IMR-90 (cell line): ENCODE measurements around the gene THOC6. TPM values are rescaled to one million over a fixed set of nuclear protein-coding genes. Genes with fewer than 3 reads are reported as not detected.
A peak's percentile ranks its signal among the peaks of the same experiment; 100 is the strongest.

ENCODE experiments used
- ATAC-seq: fragments of 200-7000 bp; cut with Tn5 transposase; 2 replicates; pipeline ENCODE4 v1.9.1; 2020; ENCODE audit warnings: low read depth, mild to moderate bottlenecking, moderate library complexity
- BruUV-seq: library from RNA; stranded (reverse); fragments of 400-500 nt; replicated peaks from 2 replicates; lab custom pipeline; 2021; lab: Mats Ljungman, UMichigan
- CTCF ChIA-PET: fragments of 300-600 bp; formaldehyde crosslinking; extraction: SDS; loops from one replicate; lab custom pipeline; 2021; ENCODE audit warnings: antibody characterized with exemption; lab: Yijun Ruan, JAX
- POLR2A ChIA-PET: fragments of 300-600 bp; sonication (Branson Sonifier 250); formaldehyde crosslinking; loops from one replicate; lab custom pipeline; 2022; ENCODE audit warnings: antibody characterized with exemption; ENCODE audit not compliant: unreplicated experiment; lab: Charles Lee
- DNase-seq: peaks from one replicate; pipeline ENCODE4 v3.0.0; 2013
- H2AFZ ChIP-seq: replicated peaks from 2 replicates; pipeline ENCODE3; 2013; ENCODE audit warnings: low read length, mild to moderate bottlenecking; ENCODE audit not compliant: poor library complexity
- H2AK5ac ChIP-seq: 2 replicates; pipeline ENCODE4 v1.6.1; 2013; ENCODE audit warnings: low read depth, low read length, inconsistent platforms
- H2AK9ac ChIP-seq: replicated peaks from 2 replicates; pipeline ENCODE3; 2013; ENCODE audit warnings: mild to moderate bottlenecking, low read depth, low read length, moderate library complexity; ENCODE audit not compliant: poor library complexity
- H2BK120ac ChIP-seq: 2 replicates; pipeline ENCODE4 v1.6.1; 2013; ENCODE audit warnings: low read depth, low read length, inconsistent platforms
- H2BK15ac ChIP-seq: 3 replicates; pipeline ENCODE4 v1.6.1; 2013; ENCODE audit warnings: low read depth, low read length, inconsistent platforms
- H2BK20ac ChIP-seq: 2 replicates; pipeline ENCODE4 v1.6.1; 2013; ENCODE audit warnings: low read depth, mild to moderate bottlenecking, inconsistent platforms, low read length, moderate library complexity
- H2BK5ac ChIP-seq: 2 replicates; pipeline ENCODE4 v1.6.1; 2013; ENCODE audit warnings: mild to moderate bottlenecking, low read depth, low read length, inconsistent platforms; ENCODE audit not compliant: poor library complexity, severe bottlenecking
- H3K14ac ChIP-seq: replicated peaks from 2 replicates; pipeline ENCODE4 v1.6.1; 2013; ENCODE audit warnings: low read depth, low read length, inconsistent platforms
- H3K18ac ChIP-seq: 2 replicates; pipeline ENCODE4 v1.6.1; 2013; ENCODE audit warnings: low read depth, low read length, control low read depth
- H3K23ac ChIP-seq: 2 replicates; pipeline ENCODE4 v1.6.1; 2013; ENCODE audit warnings: low read depth, low read length, inconsistent platforms
- H3K27ac ChIP-seq: 2 replicates; pipeline ENCODE4 v1.5.1; 2013; ENCODE audit warnings: mild to moderate bottlenecking, control low read depth, low read length; ENCODE audit not compliant: insufficient read depth
- H3K27me3 ChIP-seq: 2 replicates; pipeline ENCODE4 v1.6.1; 2013; ENCODE audit warnings: low read length; ENCODE audit not compliant: control insufficient read depth, insufficient read depth
- H3K36me3 ChIP-seq: 2 replicates; pipeline ENCODE4 v1.6.1; 2013; ENCODE audit warnings: low read length, mixed read lengths; ENCODE audit not compliant: control insufficient read depth, insufficient read depth
- H3K4ac ChIP-seq: 2 replicates; pipeline ENCODE4 v1.6.1; 2013; ENCODE audit warnings: low read depth, low read length, inconsistent platforms
- H3K4me1 ChIP-seq: 2 replicates; pipeline ENCODE4 v1.6.1; 2013; ENCODE audit warnings: low read length, mixed read lengths; ENCODE audit not compliant: control insufficient read depth, insufficient read depth
- H3K4me2 ChIP-seq: 2 replicates; pipeline ENCODE4 v1.6.1; 2013; ENCODE audit warnings: low read depth, mild to moderate bottlenecking, control low read depth, low read length, moderate library complexity
- H3K4me3 ChIP-seq: 2 replicates; pipeline ENCODE4 v1.5.1; 2013; ENCODE audit warnings: low read depth, mild to moderate bottlenecking, control low read depth, low read length, moderate library complexity; ENCODE audit not compliant: insufficient read depth
- H3K56ac ChIP-seq: 2 replicates; pipeline ENCODE4 v1.6.1; 2013; ENCODE audit warnings: low read length, inconsistent platforms; ENCODE audit not compliant: insufficient read depth; ENCODE audit errors: extremely low read depth
- H3K79me1 ChIP-seq, 2 experiments: 2 replicates each; pipeline ENCODE4 v1.6.1; 2013; ENCODE audit warnings: low read length in 2 of 2, inconsistent platforms in 1 of 2, low read depth in 1 of 2
- H3K9ac ChIP-seq: 2 replicates; pipeline ENCODE4 v1.6.1; 2013; ENCODE audit warnings: low read depth, low read length, control low read depth
- H3K9me1 ChIP-seq: 2 replicates; pipeline ENCODE4 v1.6.1; 2013; ENCODE audit warnings: low read length, inconsistent platforms; ENCODE audit not compliant: insufficient read depth
- H3K9me3 ChIP-seq: 2 replicates; pipeline ENCODE4 v1.6.1; 2013; ENCODE audit warnings: low read length; ENCODE audit not compliant: control insufficient read depth, insufficient read depth
- H4K20me1 ChIP-seq: 2 replicates; pipeline ENCODE4 v1.6.1; 2013; ENCODE audit warnings: low read length, inconsistent platforms; ENCODE audit not compliant: insufficient read depth
- H4K5ac ChIP-seq: 2 replicates; pipeline ENCODE4 v1.6.1; 2013; ENCODE audit warnings: mild to moderate bottlenecking, low read depth, low read length, control low read depth
- H4K8ac ChIP-seq, 2 experiments: 2 replicates each; pipeline ENCODE4 v1.6.1; 2013; ENCODE audit warnings: low read depth in 2 of 2, low read length in 2 of 2, control low read depth in 1 of 2, inconsistent platforms in 1 of 2
- H4K91ac ChIP-seq: 2 replicates; pipeline ENCODE4 v1.6.1; 2013; ENCODE audit warnings: low read depth, low read length, inconsistent platforms; ENCODE audit not compliant: insufficient read depth
- BHLHE40 ChIP-seq: fragments of 150-350 bp; IDR thresholded peaks from 2 replicates; pipeline ENCODE4 v1.6.1; 2016; ENCODE audit warnings: mild to moderate bottlenecking, low read depth, low read length
- CEBPB ChIP-seq: IDR thresholded peaks from 2 replicates; pipeline ENCODE4 v1.6.1; 2012; ENCODE audit warnings: low read depth, low read length, improper control_type of control experiment
- CHD1 ChIP-seq: IDR thresholded peaks from 2 replicates; pipeline ENCODE4 v1.6.1; 2012; ENCODE audit warnings: low read depth, low read length, improper control_type of control experiment
- CTCF ChIP-seq: conservative IDR thresholded peaks from 2 replicates; pipeline ENCODE4 v1.5.1; 2012; ENCODE audit warnings: mild to moderate bottlenecking, low read depth, low read length, improper control_type of control experiment
- ELK1 ChIP-seq: fragments of 150-350 bp; IDR thresholded peaks from 2 replicates; pipeline ENCODE4 v1.6.1; 2016; ENCODE audit warnings: low read depth, mild to moderate bottlenecking, low read length, moderate library complexity, borderline replicate concordance
- FOS ChIP-seq: fragments of 150-350 bp; IDR thresholded peaks from 2 replicates; pipeline ENCODE4 v1.6.1; 2016; ENCODE audit warnings: low read depth, low read length
- MAFK ChIP-seq: IDR thresholded peaks from 2 replicates; pipeline ENCODE4 v1.6.1; 2012; ENCODE audit warnings: low read depth, low read length, improper control_type of control experiment
- MAZ ChIP-seq: IDR thresholded peaks from 2 replicates; pipeline ENCODE4 v1.6.1; 2012; ENCODE audit warnings: low read depth, mild to moderate bottlenecking, low read length, improper control_type of control experiment, moderate library complexity, borderline replicate concordance
- MXI1 ChIP-seq: IDR thresholded peaks from 2 replicates; pipeline ENCODE4 v1.6.1; 2012; ENCODE audit warnings: low read depth, mild to moderate bottlenecking, low read length, moderate library complexity, borderline replicate concordance
- NFE2L2 ChIP-seq: fragments of 150-350 bp; IDR thresholded peaks from 2 replicates; pipeline ENCODE4 v1.6.1; 2016; ENCODE audit warnings: low read depth, mild to moderate bottlenecking, low read length
- POLR2A ChIP-seq: IDR thresholded peaks from 2 replicates; pipeline ENCODE4 v1.6.1; 2012; ENCODE audit warnings: mild to moderate bottlenecking, low read depth, low read length
- RAD21 ChIP-seq: IDR thresholded peaks from 2 replicates; pipeline ENCODE4 v1.6.1; 2012; ENCODE audit warnings: low read length, improper control_type of control experiment
- RCOR1 ChIP-seq: IDR thresholded peaks from 2 replicates; pipeline ENCODE4 v1.6.1; 2012; ENCODE audit warnings: mild to moderate bottlenecking, low read length, improper control_type of control experiment; ENCODE audit not compliant: insufficient replicate concordance
- RFX5 ChIP-seq: IDR thresholded peaks from 2 replicates; pipeline ENCODE4 v1.8.0; 2012; ENCODE audit warnings: low read depth, mild to moderate bottlenecking, low read length, moderate library complexity
- SMC3 ChIP-seq: fragments of 150-350 bp; IDR thresholded peaks from 2 replicates; pipeline ENCODE4 v1.6.1; 2016; ENCODE audit warnings: low read depth, mild to moderate bottlenecking, antibody characterized with exemption, low read length, moderate library complexity
- USF2 ChIP-seq: fragments of 150-350 bp; IDR thresholded peaks from 2 replicates; pipeline ENCODE4 v1.6.1; 2017; ENCODE audit warnings: mild to moderate bottlenecking, antibody characterized with exemption, low read length, low read depth
- WGBS, 2 experiments: methylation state at CpG; one replicate each; pipeline versions ENCODE4 v1.1.5 to v1.1.7; 2013; ENCODE audit warnings: missing lambda C conversion rate in 2 of 2; ENCODE audit not compliant: insufficient read length in 1 of 2; ENCODE audit errors: extremely low coverage in 2 of 2; 5-methylcytosine and 5-hydroxymethylcytosine counted together
- dilution Hi-C: fragments of 300-500 bp; cut with HindIII; formaldehyde crosslinking; loops from one replicate; pipeline ENCODE4 v1.14.3; 2018; ENCODE audit warnings: low sequenced_read_pairs; ENCODE audit not compliant: unreplicated experiment
- in situ Hi-C: fragments of 300-500 bp; cut with MboI; formaldehyde crosslinking; loops from 3 replicates; pipeline ENCODE4 v1.14.3; 2019; ENCODE audit warnings: low sequenced_read_pairs, inconsistent platforms, mixed read lengths
- intact Hi-C: fragments of 100-400 bp; cut with micrococcal nuclease; formaldehyde crosslinking; loops from 2 replicates; pipeline ENCODE4 v1.10.0; 2022
- polyA plus RNA-seq, 3 experiments: library from polyadenylated mRNA; depleted of rRNA; stranded (reverse); fragments of >200 nt; gene quantifications; 2 replicates each; pipeline ENCODE4 v1.2.3, GENCODE V29; 2012; ENCODE audit warnings: low replicate concordance in 1 of 3
- total RNA-seq: library from RNA; depleted of rRNA; stranded (reverse); fragments of >200 nt; gene quantifications from 2 replicates; pipeline ENCODE4 v1.2.3, GENCODE V29; 2012

Gene THOC6
- total and polyA plus RNA-seq, 2 of the 4 experiments (the other 2 are of a cell fraction): 16.8 to 23.1 TPM

GRCh38 chr16:3020247-3020603 is 3.6 kb upstream of the THOC6 start, which contains the start of gene TNFRSF12A:
Gene TNFRSF12A (plus strand): TSS chr16:3020368. CDS start chr16:3020398, 30 bp downstream.
- peak within 1 kb of the TSS; percentile 99 for H2BK5ac ChIP-seq
- H2AK9ac ChIP-seq: peak within 1 kb of the TSS; percentile 99
- H3K27ac ChIP-seq: peak within 1 kb of the TSS; percentile 97
- H3K79me1 ChIP-seq: peaks cover 0 to 27% of the 10 kb centered on the region in 2 experiments; a peak in 2 of 4 replicates
- peak within 1 kb of the TSS; percentile 78; the same call in 1 of the 3 replicates for H2BK15ac ChIP-seq
- DNase-seq: peak; percentile 68
- H3K4me1 ChIP-seq: peaks cover 11% of the 10 kb centered on the region
- dilution Hi-C loops: no loop called here
- 0% methylated on average over 9 of the region's 49 CpGs; no CpG with 5 or more reads in 1 of the 2 experiments for WGBS, 2 experiments
- H3K23ac ChIP-seq: peak within 1 kb of the TSS; percentile 100
- peak; percentile 11 for ATAC-seq
- peak within 1 kb of the TSS; percentile 99 for H3K14ac ChIP-seq
- H3K4ac ChIP-seq: peak within 1 kb of the TSS; percentile 99
- peak within 1 kb of the TSS; percentile 93 for H2AK5ac ChIP-seq
- H3K18ac ChIP-seq: peak within 1 kb of the TSS; percentile 83
- peak within 1 kb of the TSS; percentile 91 for H2BK120ac ChIP-seq
- H3K9ac ChIP-seq: peak within 1 kb of the TSS; percentile 94
- H3K9me1 ChIP-seq: no peaks in the 10 kb centered on the region
- POLR2A ChIA-PET: interaction anchor here (0.5 to 0.7 kb wide), 6 partner anchors 10 to 496 kb away, joined by 3 to 13 read pairs (median 6); no protein-coding TSS in a partner anchor
- peak within 1 kb of the TSS; percentile 95; the same call in 1 of the 2 replicates for H2BK20ac ChIP-seq
- H4K20me1 ChIP-seq: peaks cover 31% of the 10 kb centered on the region
- H4K5ac ChIP-seq: peak within 1 kb of the TSS; percentile 76
- peak within 1 kb of the TSS; percentile 96 for H2AFZ ChIP-seq
- CTCF ChIA-PET: interaction anchor here (0.5 to 2.7 kb wide), 2 partner anchors 11 to 1153 kb away, joined by 8 to 12 read pairs; no protein-coding TSS in a partner anchor
- H4K8ac ChIP-seq: peak within 1 kb of the TSS; percentile 74 to 99
- no TSS peak for BruUV-seq
- TF ChIP-seq MAZ: peak; percentile 63; the same call in 1 of the 2 replicates
- TF ChIP-seq RFX5: no peak
- no peak for TF ChIP-seq FOS
- no peak for TF ChIP-seq ELK1
- peak; percentile 29; the same call in 1 of the 2 replicates for TF ChIP-seq MXI1
- TF ChIP-seq NFE2L2: no peak
- no peak for TF ChIP-seq USF2
- TF ChIP-seq RCOR1: no peak
- no peak for TF ChIP-seq RAD21
- TF ChIP-seq SMC3: no peak
- TF ChIP-seq CEBPB: no peak
- TF ChIP-seq CTCF: no peak
- TF ChIP-seq CHD1: peak; percentile 64; the same call in 1 of the 2 replicates
- TF ChIP-seq POLR2A: peak; percentile 98
- TF ChIP-seq MAFK: no peak
- TF ChIP-seq BHLHE40: no peak
- peak within 1 kb of the TSS; percentile 77 for H3K4me3 ChIP-seq
- peaks cover 11% of the 10 kb centered on the region for H3K36me3 ChIP-seq
- in situ Hi-C loops: no loop called here
- no peaks in the 10 kb centered on the region for H3K9me3 ChIP-seq
- H3K56ac ChIP-seq: peak within 1 kb of the TSS; percentile 100
- intact Hi-C loops: no loop called here
- peak within 1 kb of the TSS; percentile 99 for H3K4me2 ChIP-seq
- peak within 1 kb of the TSS; percentile 98 for H4K91ac ChIP-seq
- no peaks in the 10 kb centered on the region; the same call in 1 of the 2 replicates for H3K27me3 ChIP-seq
